ENCODE measurements around the gene C8G.

- TF ChIP-seq POLR2A (IDR thresholded peaks at IDR 0.05) (no peak), CTCF (IDR thresholded peaks at IDR 0.05) (no peak), EP300 (IDR thresholded peaks at IDR 0.05) (no peak), POLR2AphosphoS5 (IDR thresholded peaks at IDR 0.05) (no peak)
Observed at GRCh38 chr9:136931611-136932130, 13.4 kb upstream of the C8G start.
